ENCODE results near the gene FYN.

FYN gene

GRCh38 chr6:111770263-111771093 lies 102.8 kb downstream of the FYN start:
- Mint-ChIP-seq H3K4me3 (no peak overlapping the region), H3K9me3 (no peaks in the 10 kb centered on the region), H3K4me1 (peaks cover 61% of the 10 kb centered on the region), H3K36me3 (ENCODE audit: low read depth) (peaks cover 16% of the 10 kb centered on the region), H3K27me3 (ENCODE audit: low read depth) (no peaks in the 10 kb centered on the region), H3K27ac (peak overlapping the region; percentile 24 to 93 (median 32))
- no peak for TF ChIP-seq CTCF (IDR thresholded peaks at IDR 0.05; ENCODE audit: unreplicated experiment in 3 of 3)

- H3K9me3 Mint-ChIP-seq: no peaks in the 10 kb centered on the region
- TF ChIP-seq CTCF (IDR thresholded peaks at IDR 0.05; ENCODE audit: unreplicated experiment in 3 of 3): no peak
- H3K4me1 Mint-ChIP-seq: peaks cover 65% of the 10 kb centered on the region
- peak overlapping the region in 1 of 3 experiments; percentile 30 for H3K4me3 Mint-ChIP-seq
- no peaks in the 10 kb centered on the region for H3K27me3 Mint-ChIP-seq (ENCODE audit: low read depth)
- H3K36me3 Mint-ChIP-seq (ENCODE audit: low read depth): peaks cover 22% of the 10 kb centered on the region
- peak overlapping the region; percentile 47 to 93 (median 89) for H3K27ac Mint-ChIP-seq
Observed at GRCh38 chr6:111769365-111770152, 103.7 kb downstream of the FYN start.

- H3K36me3 Mint-ChIP-seq (ENCODE audit: low read depth): peaks cover 22% of the 10 kb centered on the region
- peak overlapping the region; percentile 47 to 93 (median 89) for H3K27ac Mint-ChIP-seq
- no peak overlapping the region for H3K4me3 Mint-ChIP-seq
- TF ChIP-seq CTCF (IDR thresholded peaks at IDR 0.05; ENCODE audit: unreplicated experiment in 3 of 3): no peak
- H3K4me1 Mint-ChIP-seq: peaks cover 75% of the 10 kb centered on the region
- H3K9me3 Mint-ChIP-seq: no peaks in the 10 kb centered on the region
- no peaks in the 10 kb centered on the region for H3K27me3 Mint-ChIP-seq (ENCODE audit: low read depth)
Observed at GRCh38 chr6:111768431-111768770, 104.9 kb downstream of the FYN start.

GRCh38 chr6:111767752-111768430 lies 105.4 kb downstream of the FYN start:
- H3K36me3 Mint-ChIP-seq (ENCODE audit: low read depth): peaks cover 22% of the 10 kb centered on the region
- H3K4me1 Mint-ChIP-seq: peaks cover 80% of the 10 kb centered on the region
- no peak for TF ChIP-seq CTCF (IDR thresholded peaks at IDR 0.05; ENCODE audit: unreplicated experiment in 3 of 3)
- peak overlapping the region; percentile 34 to 87 (median 47) for H3K27ac Mint-ChIP-seq
- H3K4me3 Mint-ChIP-seq: no peak overlapping the region
- H3K9me3 Mint-ChIP-seq: no peaks in the 10 kb centered on the region
- no peaks in the 10 kb centered on the region for H3K27me3 Mint-ChIP-seq (ENCODE audit: low read depth)

- H3K36me3 Mint-ChIP-seq (ENCODE audit: low read depth): peaks cover 15% of the 10 kb centered on the region
Observed at GRCh38 chr6:111766201-111766857, 106.9 kb downstream of the FYN start.

More at GRCh38 chr6:111766201-111766857, 106.9 kb downstream of the FYN start:
- Mint-ChIP-seq H3K27me3 (ENCODE audit: low read depth) (no peaks in the 10 kb centered on the region), H3K9me3 (no peaks in the 10 kb centered on the region), H3K4me3 (no peak overlapping the region), H3K27ac (peak overlapping the region; percentile 68 to 87 (median 73)), H3K4me1 (peaks cover 92% of the 10 kb centered on the region)
- TF ChIP-seq CTCF (IDR thresholded peaks at IDR 0.05; ENCODE audit: unreplicated experiment in 3 of 3): no peak

Measured in nephron (organoid).